T-cell (primary cell): ENCODE data around the gene HCN1. TPM values are rescaled to one million over a fixed set of nuclear protein-coding genes. Genes with fewer than 3 reads are reported as not detected.

Source experiments
- ATAC-seq, 4 experiments: fragments of 200-7000 bp in 3 of 4; fragments of 150-1000 bp in 1 of 4; cut with Tn5 transposase; replicated peaks in 1 of 4; 1 replicate in 3 of 4; 2 replicates in 1 of 4; pipeline ENCODE4 v1.10.0; 2021; ENCODE audit warnings: moderate library complexity in 3 of 4, mild to moderate bottlenecking in 2 of 4, moderate number of reproducible peaks in 1 of 4
- CTCF ChIA-PET, 2 donors: fragments of 300-600 bp; sonication (Branson Sonifier 250); formaldehyde crosslinking; loops; one replicate each; lab custom pipeline; 2022; ENCODE audit warnings: antibody characterized with exemption in 2 of 2; lab: Charles Lee
- POLR2A ChIA-PET, 2 donors: fragments of 300-600 bp; sonication (Branson Sonifier 250); formaldehyde crosslinking; loops; one replicate each; lab custom pipeline; 2022; ENCODE audit warnings: antibody characterized with exemption in 2 of 2; lab: Charles Lee
- DNase-seq, 35 experiments: peaks; one replicate each; pipeline versions ENCODE4 v3.0.0 to v3.0.0-alpha.2; 2013 to 2023
- H3K27ac ChIP-seq: one replicate; pipeline ENCODE4 v1.5.1; 2013; ENCODE audit warnings: low read length
- H3K27me3 ChIP-seq, 2 experiments: replicated peaks in 1 of 2; 1 replicate in 1 of 2; 2 replicates in 1 of 2; pipeline versions ENCODE4 v1.6.1 to v1.7.0; 2013; ENCODE audit warnings: low read length in 1 of 2, mixed read lengths in 1 of 2; ENCODE audit not compliant: control insufficient read depth in 2 of 2, insufficient read depth in 2 of 2; ENCODE audit errors: extremely low read depth in 1 of 2
- H3K36me3 ChIP-seq, 2 donors: 1 replicate in 1 of 2; 2 replicates in 1 of 2; pipeline versions ENCODE4 v1.6.1 to v1.7.0; 2013; ENCODE audit warnings: low read length in 1 of 2; ENCODE audit not compliant: control insufficient read depth in 2 of 2, insufficient read depth in 1 of 2; ENCODE audit errors: extremely low read depth in 1 of 2
- H3K4me1 ChIP-seq, 2 experiments: 1 replicate in 1 of 2; 2 replicates in 1 of 2; pipeline versions ENCODE4 v1.6.1 to v1.7.0; 2013; ENCODE audit warnings: low read length in 2 of 2, mixed read lengths in 1 of 2; ENCODE audit not compliant: insufficient read depth in 2 of 2, control insufficient read depth in 1 of 2; ENCODE audit errors: extremely low read depth in 1 of 2
- H3K4me3 ChIP-seq, 2 donors: 1 replicate in 1 of 2; 2 replicates in 1 of 2; pipeline versions ENCODE4 v1.5.1 to v1.7.0; 2013; ENCODE audit warnings: mild to moderate bottlenecking in 2 of 2, low read length in 1 of 2, moderate library complexity in 1 of 2; ENCODE audit not compliant: control insufficient read depth in 1 of 2; ENCODE audit errors: extremely low read depth in 1 of 2
- H3K9me3 ChIP-seq: 2 replicates; pipeline ENCODE4 v1.7.0; 2013
- H3K27ac Mint-ChIP-seq, 2 donors: one replicate each; pipeline ENCODE4 v1.8.0; 2020 to 2021; ENCODE audit warnings: mild to moderate bottlenecking in 2 of 2, mixed read lengths in 2 of 2
- H3K27me3 Mint-ChIP-seq, 2 donors: one replicate each; pipeline ENCODE4 v1.8.0; 2021 to 2022; ENCODE audit warnings: mixed read lengths in 2 of 2
- H3K36me3 Mint-ChIP-seq: one replicate; pipeline ENCODE4 v1.8.0; 2021; ENCODE audit warnings: mixed read lengths
- H3K4me1 Mint-ChIP-seq, 3 donors: one replicate each; pipeline ENCODE4 v1.8.0; 2020 to 2022; ENCODE audit warnings: mixed read lengths in 3 of 3, mild to moderate bottlenecking in 1 of 3
- H3K4me3 Mint-ChIP-seq, 3 donors: one replicate each; pipeline ENCODE4 v1.8.0; 2020 to 2022; ENCODE audit warnings: mild to moderate bottlenecking in 3 of 3, mixed read lengths in 3 of 3, moderate library complexity in 3 of 3
- H3K9me3 Mint-ChIP-seq, 3 donors: one replicate each; pipeline ENCODE4 v1.8.0; 2020 to 2022; ENCODE audit warnings: mixed read lengths in 3 of 3
- WGBS: methylation state at CpG from one replicate; pipeline ENCODE4 v1.1.5; 2013; ENCODE audit warnings: missing lambda C conversion rate; ENCODE audit not compliant: insufficient coverage; 5-methylcytosine and 5-hydroxymethylcytosine counted together
- total RNA-seq, 35 experiments: library from RNA in 6 of 35; stranded (reverse) in 6 of 35; fragments of 120-200 nt in 1 of 35; gene quantifications; one replicate each; pipeline versions ENCODE4 v1.2.1 to v1.2.4 and lab custom pipeline; 2013 to 2026

HCN1 gene
- total RNA-seq, 5 donors from 2014 or later (not counting 1 experiment from before 2014, with no cell fraction given), result not detected

- CTCF ChIA-PET, result no interaction called here
- Histone ChIP-seq H3K27me3 (no peaks in the 10 kb centered on the region), H3K9me3 (no peaks in the 10 kb centered on the region), H3K36me3 (no peaks in the 10 kb centered on the region), H3K27ac (no peak overlapping the region), H3K4me1 (no peaks in the 10 kb centered on the region), H3K4me3 (no peak overlapping the region)
- peaks cover 14 to 22% (median 18%) of the 10 kb centered on the region in 3 donors for H3K9me3 Mint-ChIP-seq
- H3K27ac Mint-ChIP-seq, result no peak overlapping the region
- H3K4me1 Mint-ChIP-seq, result no peaks in the 10 kb centered on the region
- no peaks in the 10 kb centered on the region for H3K27me3 Mint-ChIP-seq
- no peak overlapping the region for H3K4me3 Mint-ChIP-seq
- H3K36me3 Mint-ChIP-seq, result no peaks in the 10 kb centered on the region
- POLR2A ChIA-PET, result interaction anchor here in 1 of 2 donors (0.7 kb wide), 1 partner anchor 24 kb away, joined by 3 read pairs; no protein-coding TSS in a partner anchor
- ATAC-seq, result no peak
- WGBS, result no CpG with 5 or more reads among the region's 1 CpG
- no peak for DNase-seq
Observed at GRCh38 chr5:45252978-45253377, 443.2 kb downstream of the HCN1 start.

GRCh38 chr5:45252541-45252940 lies 443.6 kb downstream of the HCN1 start:
- no peak for ATAC-seq
- ChIA-PET CTCF (no interaction called here), POLR2A (no interaction called here)
- H3K36me3 Mint-ChIP-seq, result no peaks in the 10 kb centered on the region
- no peaks in the 10 kb centered on the region for H3K27me3 Mint-ChIP-seq
- Histone ChIP-seq H3K27me3 (no peaks in the 10 kb centered on the region), H3K4me1 (no peaks in the 10 kb centered on the region), H3K9me3 (no peaks in the 10 kb centered on the region), H3K36me3 (no peaks in the 10 kb centered on the region), H3K27ac (no peak overlapping the region), H3K4me3 (no peak overlapping the region)
- H3K4me3 Mint-ChIP-seq, result no peak overlapping the region
- no peaks in the 10 kb centered on the region for H3K4me1 Mint-ChIP-seq
- H3K27ac Mint-ChIP-seq, result no peak overlapping the region
- H3K9me3 Mint-ChIP-seq, result peaks cover 17 to 25% (median 21%) of the 10 kb centered on the region in 3 donors
- DNase-seq, result no peak
- WGBS, result 100% methylated on average over 2 of the region's 3 CpGs

- Mint-ChIP-seq H3K36me3 (no peaks in the 10 kb centered on the region), H3K4me1 (no peaks in the 10 kb centered on the region), H3K4me3 (no peak overlapping the region), H3K27me3 (no peaks in the 10 kb centered on the region), H3K27ac (no peak overlapping the region), H3K9me3 (peaks cover 4 to 27% (median 9%) of the 10 kb centered on the region in 3 donors)
- DNase-seq (no peak), ATAC-seq (no peak)
- Histone ChIP-seq H3K27me3 (no peaks in the 10 kb centered on the region), H3K4me1 (no peaks in the 10 kb centered on the region), H3K36me3 (no peaks in the 10 kb centered on the region), H3K4me3 (no peak overlapping the region), H3K9me3 (no peaks in the 10 kb centered on the region), H3K27ac (no peak overlapping the region)
- CTCF ChIA-PET, result no interaction called here
- WGBS, result 95% methylated on average over 25 of the region's 25 CpGs
- POLR2A ChIA-PET, result no interaction called here
Observed at GRCh38 chr5:45225571-45226031, 470.6 kb downstream of the HCN1 start.

- no peak overlapping the region for H3K4me3 ChIP-seq
- Mint-ChIP-seq H3K27me3 (no peaks in the 10 kb centered on the region), H3K4me3 (no peak overlapping the region), H3K27ac (no peak overlapping the region), H3K4me1 (no peaks in the 10 kb centered on the region), H3K36me3 (no peaks in the 10 kb centered on the region), H3K9me3 (peaks cover 0 to 13% (median 10%) of the 10 kb centered on the region in 3 donors)
- no peaks in the 10 kb centered on the region for H3K9me3 ChIP-seq
- POLR2A ChIA-PET, result no interaction called here
- 33% methylated on average over 1 of the region's 4 CpGs for WGBS
- DNase-seq (no peak), ATAC-seq (no peak)
- no peaks in the 10 kb centered on the region for H3K36me3 ChIP-seq
- no peak overlapping the region for H3K27ac ChIP-seq
- CTCF ChIA-PET, result no interaction called here
- no peaks in the 10 kb centered on the region for H3K4me1 ChIP-seq
- no peaks in the 10 kb centered on the region for H3K27me3 ChIP-seq
Observed at GRCh38 chr5:45205403-45205961, 490.7 kb downstream of the HCN1 start.
